Neutrophil (primary cell): ENCODE measurements around the gene EXOSC10.
"Not testable (repeated sequence)": the region's sequence is repeated elsewhere in the genome, so short reads cannot be mapped to it uniquely, and the experiment has no call there.

ENCODE experiments used
- H3K27ac ChIP-seq: fragments of 200-600 bp; sonication (generic); 2 replicates; pipeline ENCODE4 v1.5.1; 2016; ENCODE audit warnings: mild to moderate bottlenecking, moderate library complexity
- H3K27me3 ChIP-seq: fragments of 200-600 bp; sonication (generic); 2 replicates; pipeline ENCODE4 v1.6.0; 2016; ENCODE audit warnings: mild to moderate bottlenecking
- H3K36me3 ChIP-seq: fragments of 200-600 bp; sonication (generic); 2 replicates; pipeline ENCODE4 v1.5.1; 2017
- H3K4me1 ChIP-seq, 2 experiments: fragments of 200-600 bp in 1 of 2; sonication (generic) in 1 of 2; 1 replicate in 1 of 2; 2 replicates in 1 of 2; pipeline versions ENCODE4 v1.5.1 to v1.6.1; 2013 to 2016; ENCODE audit warnings: low read depth in 1 of 2, low read length in 1 of 2, mild to moderate bottlenecking in 1 of 2, moderate library complexity in 1 of 2; ENCODE audit not compliant: control insufficient read depth in 1 of 2, insufficient read depth in 1 of 2
- H3K4me3 ChIP-seq, 2 experiments: fragments of 200-600 bp in 1 of 2; sonication (generic) in 1 of 2; 1 replicate in 1 of 2; 2 replicates in 1 of 2; pipeline ENCODE4 v1.5.1; 2013 to 2016; ENCODE audit warnings: low read depth in 1 of 2, low read length in 1 of 2, mild to moderate bottlenecking in 1 of 2, moderate library complexity in 1 of 2
- H3K9me3 ChIP-seq: fragments of 200-600 bp; sonication (generic); 2 replicates; pipeline ENCODE4 v1.5.1; 2016
- CTCF ChIP-seq: fragments of 200-600 bp; sonication (generic); IDR thresholded peaks from 2 replicates; pipeline ENCODE4 v1.5.1; 2016; ENCODE audit warnings: antibody characterized with exemption

The EXOSC10 gene

DNA sequence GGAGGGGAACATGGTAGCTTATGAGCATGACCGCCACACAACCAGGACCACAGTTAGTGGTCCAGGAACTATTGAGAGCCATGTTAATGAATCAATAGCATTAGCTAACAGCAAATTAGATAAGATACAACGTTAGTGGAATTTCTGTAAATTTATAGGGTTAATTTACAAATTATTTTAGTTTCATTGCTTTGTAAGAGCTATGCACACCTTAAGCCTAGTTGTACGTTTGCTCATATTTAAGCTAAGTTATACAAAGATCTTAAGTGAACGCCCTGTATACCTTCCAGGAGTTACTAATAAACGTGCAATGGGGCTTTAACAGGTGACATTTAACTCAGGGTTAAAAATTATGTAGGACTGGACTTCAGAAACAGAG is 749 bp downstream of the EXOSC10 start:
- Histone ChIP-seq H3K36me3 (peaks cover 29% of the 10 kb centered on the region), H3K27ac (peak overlapping the region; percentile 65), H3K9me3 (no peaks in the 10 kb centered on the region), H3K4me3 (peak overlapping the region; percentile 97 to 98), H3K27me3 (no peaks in the 10 kb centered on the region), H3K4me1 (peaks cover 13 to 15% of the 10 kb centered on the region in 2 experiments)
- TF ChIP-seq CTCF = no peak

- H3K9me3 ChIP-seq, H3K27ac ChIP-seq, H3K4me3 ChIP-seq, H3K27me3 ChIP-seq, H3K4me1 ChIP-seq: not testable (repeated sequence)
- H3K36me3 ChIP-seq = peaks cover 63% of the 10 kb centered on the region
Measured at GRCh38 chr1:11083784-11084183, 15.9 kb downstream of the EXOSC10 start.

- H3K27ac ChIP-seq = no peak overlapping the region
- H3K27me3 ChIP-seq = no peaks in the 10 kb centered on the region
- peaks cover 69% of the 10 kb centered on the region for H3K36me3 ChIP-seq
- no peak overlapping the region for H3K4me3 ChIP-seq
- no peaks in the 10 kb centered on the region for H3K4me1 ChIP-seq
- no peak for TF ChIP-seq CTCF
- H3K9me3 ChIP-seq = no peaks in the 10 kb centered on the region
Measured at GRCh38 chr1:11080931-11081330, 18.7 kb downstream of the EXOSC10 start.

GRCh38 chr1:11078631-11079030 is 21.0 kb downstream of the EXOSC10 start:
- peaks cover 92% of the 10 kb centered on the region for H3K36me3 ChIP-seq
- no peaks in the 10 kb centered on the region for H3K4me1 ChIP-seq
- H3K27me3 ChIP-seq = no peaks in the 10 kb centered on the region
- TF ChIP-seq CTCF = no peak
- no peak overlapping the region for H3K4me3 ChIP-seq
- H3K9me3 ChIP-seq = no peaks in the 10 kb centered on the region
- H3K27ac ChIP-seq = no peak overlapping the region

GRCh38 chr1:11073398-11073797 is 26.3 kb downstream of the EXOSC10 start:
- not testable (repeated sequence) for H3K4me1 ChIP-seq, H3K4me3 ChIP-seq, H3K9me3 ChIP-seq, H3K27ac ChIP-seq, H3K27me3 ChIP-seq
- H3K36me3 ChIP-seq = peaks cover 97% of the 10 kb centered on the region

GRCh38 chr1:11072216-11072917 is 27.3 kb downstream of the EXOSC10 start:
- no peaks in the 10 kb centered on the region for H3K27me3 ChIP-seq
- peaks cover 100% of the 10 kb centered on the region for H3K36me3 ChIP-seq
- H3K9me3 ChIP-seq = no peaks in the 10 kb centered on the region
- no peak overlapping the region for H3K4me3 ChIP-seq
- TF ChIP-seq CTCF = no peak
- H3K27ac ChIP-seq = no peak overlapping the region
- H3K4me1 ChIP-seq = no peaks in the 10 kb centered on the region
